ENCODE results near the gene THADA.
"Not testable (repeated sequence)": the region's sequence is repeated elsewhere in the genome, so short reads cannot be mapped to it uniquely, and the experiment has no call there.

THADA gene

DNA sequence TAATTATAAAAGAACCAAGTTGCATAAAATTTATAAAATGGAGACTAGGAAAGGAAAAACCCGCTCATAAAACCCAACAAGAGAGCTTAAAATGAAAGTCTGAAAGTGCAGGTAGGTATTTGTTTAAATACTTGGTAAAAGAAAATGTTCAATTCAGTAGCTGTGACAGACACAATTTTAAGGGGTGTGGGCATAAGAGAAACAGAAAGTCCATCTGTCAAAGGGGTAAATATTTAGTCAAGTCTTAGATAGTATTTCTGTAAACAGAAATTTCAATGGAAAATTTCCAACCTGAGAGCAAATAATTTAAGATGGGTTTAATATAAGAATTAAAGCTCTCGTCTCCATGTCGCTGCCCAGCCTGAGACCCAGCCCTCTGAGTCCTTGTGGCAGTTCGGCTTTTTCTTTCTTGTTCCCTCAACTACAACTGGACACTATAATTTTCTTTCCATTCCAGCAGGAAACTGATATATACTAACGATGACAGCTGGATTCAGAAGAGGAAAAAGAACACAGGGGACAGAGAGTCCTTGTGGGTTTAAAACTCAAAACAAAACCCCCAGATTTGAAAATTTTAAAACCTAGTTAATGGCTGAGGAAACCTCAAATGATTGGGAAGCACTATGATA, 281.4 kb downstream of the THADA start:
- no peak for DNase-seq

DNA sequence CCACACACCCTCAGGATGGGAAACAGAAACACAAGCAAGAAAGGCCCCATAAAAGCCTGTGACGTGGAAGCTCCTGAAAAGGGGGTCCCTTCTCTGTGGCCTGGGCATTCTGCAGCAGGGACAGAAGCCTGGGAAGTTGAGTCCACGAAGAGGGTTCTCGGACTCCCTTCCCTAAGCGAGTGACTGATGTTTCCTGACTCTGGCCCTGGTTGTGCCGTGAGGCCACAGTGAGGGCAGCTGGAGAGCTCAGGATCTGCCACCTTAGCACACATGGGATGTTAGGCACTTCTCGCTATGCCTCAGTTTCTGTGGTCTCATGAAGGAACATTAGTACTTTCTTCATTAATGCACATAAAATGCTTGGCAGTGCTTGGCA, 282.2 kb downstream of the THADA start:
- no peak for DNase-seq

DNA sequence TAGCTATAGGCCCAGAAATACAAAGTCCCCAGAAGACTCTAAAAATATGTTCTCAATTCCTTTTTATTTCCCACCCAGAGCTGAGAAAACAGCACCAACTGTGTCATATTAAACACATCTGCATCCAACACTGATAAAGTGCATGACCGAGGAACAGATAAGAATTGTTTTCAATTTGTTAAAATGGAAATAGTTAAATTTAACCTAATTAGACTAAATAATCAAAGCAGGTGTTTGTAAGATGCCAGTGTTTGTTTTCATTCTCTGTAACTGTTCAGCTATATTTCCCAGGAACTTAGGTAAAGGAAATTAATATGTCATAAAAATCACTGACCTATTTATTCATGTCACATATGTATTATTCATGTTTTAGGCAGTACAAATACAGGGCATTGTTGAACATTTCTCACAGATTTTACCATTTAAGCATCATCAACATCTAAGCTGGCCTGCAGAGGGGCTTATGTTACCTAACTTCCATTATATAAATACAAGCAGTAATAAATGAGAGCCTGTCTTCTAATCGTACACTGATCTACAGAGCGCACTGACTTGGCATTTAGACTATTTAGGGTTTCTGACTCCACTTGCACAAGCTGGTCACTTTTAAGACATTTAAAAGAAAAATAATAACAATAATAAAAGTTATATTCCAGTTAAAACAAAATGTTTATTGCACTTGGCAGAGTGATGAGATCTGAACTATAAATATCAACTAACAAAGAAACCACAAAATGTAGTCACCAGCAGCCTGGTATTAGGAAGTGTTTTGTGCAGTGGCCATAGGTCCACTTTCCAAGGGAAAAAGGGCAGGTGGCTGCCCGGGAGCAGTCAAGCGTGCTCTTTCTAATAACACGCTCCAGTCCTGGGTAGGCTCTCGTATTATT, 282.8 kb downstream of the THADA start:
- DNase-seq, result no peak

DNA sequence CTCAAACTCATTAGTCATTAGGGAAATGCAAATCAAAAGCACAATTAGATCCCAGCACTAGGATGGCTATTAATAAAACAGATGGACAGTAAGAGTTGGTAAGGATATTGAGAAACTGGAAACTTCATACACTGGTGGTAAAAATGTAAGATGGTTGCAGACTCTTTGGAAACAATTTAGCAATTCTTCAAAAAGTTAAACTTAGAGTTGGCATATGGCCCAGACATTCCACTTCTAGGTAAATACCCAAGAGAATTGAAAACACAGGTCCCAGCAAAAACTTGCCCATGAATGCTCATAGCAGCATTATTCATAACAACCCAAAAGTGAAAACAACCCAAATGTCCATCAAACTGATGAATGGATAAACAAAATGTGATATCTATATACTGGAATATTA, 284.6 kb downstream of the THADA start:
- DNase-seq, result no peak

DNA sequence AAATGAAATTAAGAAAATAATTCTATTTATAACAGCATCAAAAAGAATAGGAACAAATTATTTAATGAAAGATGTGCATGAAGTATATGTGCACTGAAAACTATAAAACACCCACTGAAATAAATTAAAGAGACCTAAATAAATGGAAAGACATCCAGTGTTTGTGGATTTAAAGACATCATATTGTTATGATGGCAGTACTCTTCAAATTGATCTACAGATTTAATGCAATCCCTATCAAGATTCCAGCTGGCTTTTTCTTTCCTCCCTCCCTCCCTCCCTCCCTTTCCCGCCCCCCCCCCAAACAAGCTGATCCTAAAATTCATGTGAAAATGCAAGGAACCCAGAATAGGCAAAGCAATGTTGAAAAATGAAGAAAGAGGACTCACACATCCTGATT, 285.9 kb downstream of the THADA start:
- no peak for DNase-seq

DNA sequence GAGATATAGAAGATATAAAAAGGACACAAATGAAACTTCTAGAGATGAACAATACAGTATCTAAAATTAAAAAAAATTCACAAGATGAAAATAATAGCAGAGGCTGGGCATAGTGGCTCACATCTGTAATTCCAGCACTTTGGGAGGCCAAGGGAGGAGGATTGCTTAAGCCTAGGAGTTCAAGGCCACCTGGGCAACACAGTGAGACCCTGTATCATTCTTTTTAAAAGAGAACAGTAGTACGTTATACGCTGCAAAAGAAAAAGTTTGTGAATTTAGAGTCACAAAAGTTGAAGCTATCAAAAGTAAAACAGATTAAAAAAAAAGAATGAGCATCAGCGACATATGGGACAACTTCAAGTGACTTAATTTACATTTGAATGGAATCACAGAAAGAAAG, 287.9 kb downstream of the THADA start:
- DNase-seq, result no peak

DNA sequence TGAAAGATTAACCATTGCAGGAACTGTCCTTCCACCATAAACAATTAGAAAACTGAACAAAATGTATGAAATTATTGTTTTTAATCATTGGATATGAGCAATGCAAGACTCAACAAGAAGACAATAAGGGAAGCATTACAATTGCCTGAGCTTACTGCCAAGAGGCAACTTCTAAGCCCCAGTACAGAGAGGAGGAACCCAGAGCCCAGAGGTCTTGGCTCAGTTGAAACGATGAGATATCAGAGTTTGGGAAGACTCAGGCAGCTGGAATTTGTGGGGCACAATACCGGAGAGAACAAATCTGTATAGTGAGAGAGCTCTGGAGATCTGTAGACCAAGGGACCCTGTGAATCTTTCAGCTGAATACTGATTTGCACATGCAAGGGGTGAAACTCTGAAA, 288.8 kb downstream of the THADA start:
- DNase-seq, result no peak

DNA sequence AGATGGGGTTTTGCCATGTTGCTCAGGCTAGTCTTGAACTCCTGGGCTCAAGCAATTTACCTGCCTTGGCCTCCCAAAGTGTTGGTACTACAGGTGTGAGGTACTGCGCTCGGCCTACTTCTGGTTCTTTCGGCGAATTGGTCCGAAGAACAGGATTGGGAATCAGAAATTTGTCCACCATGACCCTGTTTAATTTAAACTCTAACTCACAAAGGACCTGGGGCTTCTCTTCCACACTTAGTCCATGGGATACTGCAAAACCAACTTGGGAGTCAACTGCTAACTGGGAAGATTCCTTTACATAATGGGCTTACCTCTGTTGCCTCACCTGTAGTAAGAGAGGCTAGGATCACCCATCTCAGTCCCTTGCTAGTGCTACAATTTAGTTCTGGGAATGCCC, 289.6 kb downstream of the THADA start:
- no peak for DNase-seq

DNA sequence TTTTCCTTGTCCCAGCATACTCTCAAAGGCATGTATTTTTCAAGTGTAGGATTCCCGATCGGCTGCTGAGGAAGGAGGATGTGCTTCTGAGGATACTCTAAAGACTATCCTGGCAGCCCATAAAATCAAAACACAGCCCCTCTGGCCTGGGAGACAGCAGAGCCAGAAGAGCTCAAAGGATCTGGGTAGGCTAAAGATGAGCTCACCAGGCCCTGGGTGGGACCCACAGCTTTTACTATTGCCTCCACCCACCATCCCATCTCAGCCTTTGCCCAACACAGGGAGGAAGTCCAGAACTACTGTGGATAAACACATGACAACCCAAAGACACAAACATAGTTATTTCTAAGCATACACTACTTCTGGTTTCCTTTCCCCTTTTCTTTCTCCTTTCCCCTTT, 290.3 kb downstream of the THADA start:
- DNase-seq, result no peak

DNA sequence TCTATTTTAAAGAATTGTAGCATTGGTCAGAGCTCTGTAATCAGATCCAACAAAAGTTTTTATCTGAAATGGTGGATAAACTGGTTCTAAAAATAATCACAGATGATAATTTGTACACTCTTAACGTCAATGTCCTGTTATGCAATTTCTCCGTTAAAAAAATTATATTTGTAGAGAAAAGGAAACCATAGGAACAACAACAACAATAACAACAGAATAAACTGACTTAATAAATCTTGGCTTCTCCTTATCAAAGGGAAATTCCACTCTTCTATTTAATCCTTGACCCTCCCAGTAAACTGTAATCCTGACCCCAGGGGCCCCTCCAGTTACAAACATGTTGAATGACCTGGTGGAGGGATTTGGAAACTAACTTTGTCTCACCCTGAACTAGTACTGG, 290.8 kb downstream of the THADA start:
- DNase-seq, result no peak

DNA sequence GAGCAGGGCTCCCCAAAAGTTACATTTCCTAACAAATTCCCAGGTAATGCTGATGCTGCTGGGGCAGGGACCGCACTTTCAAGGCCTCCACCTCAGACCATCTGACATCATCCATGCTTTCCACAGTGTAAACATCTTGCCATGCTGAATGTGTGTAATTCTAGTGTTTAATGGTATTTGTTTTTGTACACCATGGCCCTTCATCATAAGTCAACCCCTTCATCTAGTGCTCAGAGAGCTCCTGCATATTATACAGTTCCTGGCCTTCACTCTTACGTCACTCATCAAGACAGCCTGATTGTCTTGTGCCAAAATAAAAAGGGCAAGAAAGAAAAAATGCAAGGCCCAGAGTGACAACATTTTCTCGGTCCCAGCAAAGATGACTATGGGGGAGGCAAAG, 291.9 kb downstream of the THADA start:
- DNase-seq, result no peak

DNA sequence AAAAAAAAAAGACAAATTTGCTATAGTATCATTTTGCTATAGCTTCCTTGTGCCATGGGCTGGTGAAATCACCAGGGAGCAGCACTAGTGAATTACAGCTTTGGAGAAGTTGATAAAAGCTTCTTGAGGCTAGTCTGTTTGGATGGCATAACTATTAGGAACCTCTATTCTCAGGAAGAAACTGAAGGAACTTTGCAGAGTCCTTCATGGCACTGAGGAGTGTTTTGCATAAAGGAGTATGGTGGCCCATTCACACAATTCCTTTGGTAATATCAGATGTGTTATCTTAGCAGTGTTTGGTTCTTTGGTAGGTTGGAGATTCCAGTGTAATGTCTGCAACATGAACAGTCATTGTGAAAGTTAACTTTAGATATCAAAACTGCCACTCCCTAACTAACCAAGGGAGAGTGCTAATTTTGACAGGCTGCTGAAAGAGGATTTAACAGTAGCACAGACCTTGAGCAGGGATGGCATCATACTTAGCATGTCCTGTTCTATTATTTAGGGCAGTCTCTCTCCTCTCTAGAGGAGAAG, 292.8 kb downstream of the THADA start:
- no peak for DNase-seq

DNA sequence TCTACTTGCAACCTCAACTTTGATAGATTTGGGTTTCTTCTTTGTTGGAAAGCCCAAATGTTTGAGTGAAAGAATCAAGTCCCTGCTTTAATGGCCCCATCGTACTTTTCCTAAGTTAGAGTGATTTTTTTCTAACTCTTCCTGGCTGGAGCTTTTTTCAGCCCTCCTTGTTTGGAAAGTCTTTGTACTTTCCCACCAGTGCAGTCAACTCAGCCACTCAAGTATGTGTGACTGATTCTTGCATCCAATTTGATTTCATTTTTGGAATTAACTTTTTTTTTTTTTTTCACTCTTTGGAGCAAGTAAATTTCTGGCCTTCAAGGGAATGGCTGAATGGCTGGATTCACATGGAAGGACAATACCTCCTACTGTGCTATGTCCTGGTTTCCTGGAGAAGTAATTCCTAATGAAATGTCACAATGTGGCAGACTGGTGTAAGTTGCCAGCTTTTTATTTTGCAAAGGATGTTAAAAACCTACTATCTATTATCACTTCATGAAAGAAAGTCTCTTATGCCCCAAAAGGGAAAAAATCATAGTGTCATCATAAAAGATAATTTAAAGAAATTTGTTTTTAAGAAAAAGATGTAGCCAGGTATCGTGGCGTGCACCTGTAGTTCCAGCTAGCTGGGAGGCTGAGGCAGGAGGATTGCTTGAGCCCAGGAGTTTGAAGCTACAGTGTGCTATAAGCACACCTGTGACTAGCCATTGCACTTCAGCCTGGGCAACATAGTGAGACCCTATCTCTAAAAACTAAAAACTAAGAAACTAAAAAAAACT, 293.5 kb downstream of the THADA start:
- no peak for DNase-seq

DNA sequence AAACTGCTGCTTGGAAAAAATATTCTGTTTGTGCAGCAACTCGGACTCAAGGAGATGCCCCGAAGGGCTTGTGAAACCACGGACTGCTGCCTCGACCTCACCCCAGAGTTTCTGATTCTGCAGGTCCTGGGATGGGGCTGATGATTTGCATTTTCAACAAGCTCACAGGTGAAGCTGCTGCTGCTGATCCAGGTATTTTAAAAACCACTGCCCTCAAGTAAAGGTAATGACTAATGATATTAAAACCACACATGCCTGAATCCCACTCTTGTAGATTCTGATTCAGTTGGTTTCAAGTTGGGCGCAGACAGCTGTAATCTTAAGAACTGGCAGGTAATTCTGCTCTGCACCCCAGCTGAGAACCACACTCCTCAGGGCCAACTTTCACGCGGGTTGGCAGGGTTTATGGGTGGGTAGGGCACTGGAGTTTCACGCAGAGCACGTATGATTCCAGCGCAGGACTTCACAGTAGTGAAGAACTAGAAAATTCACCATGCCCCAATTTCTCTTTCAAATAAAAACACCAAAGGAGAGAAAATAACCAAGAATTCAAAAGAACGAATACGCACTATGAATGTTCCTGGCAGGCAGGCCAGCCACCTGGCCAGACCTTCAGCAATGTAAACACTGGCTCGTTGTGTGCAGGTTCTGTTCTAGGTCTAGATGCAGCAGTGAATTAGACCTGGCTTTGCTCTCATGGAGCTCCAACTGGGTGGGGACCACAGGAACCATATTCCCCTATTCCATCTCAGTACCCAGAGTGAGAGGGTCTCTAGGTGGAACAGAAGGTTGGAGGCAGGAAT, 294.9 kb downstream of the THADA start:
- peak; percentile 56 for DNase-seq

DNA sequence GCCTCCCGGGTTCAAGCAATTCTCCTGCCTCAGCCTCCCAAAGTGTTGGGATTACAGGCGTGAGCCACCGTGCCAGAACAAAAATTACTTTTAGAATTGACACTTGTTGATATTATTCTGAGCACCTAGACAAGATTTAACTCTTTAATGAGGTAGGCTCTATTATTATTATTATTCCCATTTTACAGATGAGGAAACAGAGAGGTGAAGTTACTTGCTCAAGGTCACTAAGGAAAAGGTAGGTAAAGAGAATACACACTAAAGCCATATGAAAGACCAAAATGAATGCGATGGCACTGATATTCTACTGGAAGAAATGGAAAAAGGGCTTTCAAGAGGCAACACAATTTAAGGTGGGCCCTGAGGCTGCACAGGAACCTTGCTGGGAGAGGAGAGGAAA, 295.6 kb downstream of the THADA start:
- DNase-seq, result no peak

DNA sequence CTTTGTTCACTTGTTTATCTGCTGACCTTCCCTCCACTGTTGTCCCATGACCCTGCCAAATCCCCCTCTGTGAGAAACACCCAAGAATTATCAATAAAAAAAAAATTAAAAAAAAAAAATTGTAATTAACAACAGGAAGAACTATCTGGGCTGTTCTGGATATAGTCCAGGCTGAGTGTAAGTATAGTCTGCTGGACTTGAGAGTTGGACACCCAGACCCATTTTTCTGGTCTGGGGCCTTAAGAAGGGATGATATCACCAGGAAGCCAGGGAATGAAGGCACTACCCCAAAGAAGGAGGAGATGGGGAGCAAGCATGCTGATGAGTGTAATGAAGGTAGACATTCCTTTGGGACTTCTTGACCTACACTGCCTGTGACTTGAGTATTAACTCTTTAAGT, 297.3 kb downstream of the THADA start:
- no peak for DNase-seq

DNA sequence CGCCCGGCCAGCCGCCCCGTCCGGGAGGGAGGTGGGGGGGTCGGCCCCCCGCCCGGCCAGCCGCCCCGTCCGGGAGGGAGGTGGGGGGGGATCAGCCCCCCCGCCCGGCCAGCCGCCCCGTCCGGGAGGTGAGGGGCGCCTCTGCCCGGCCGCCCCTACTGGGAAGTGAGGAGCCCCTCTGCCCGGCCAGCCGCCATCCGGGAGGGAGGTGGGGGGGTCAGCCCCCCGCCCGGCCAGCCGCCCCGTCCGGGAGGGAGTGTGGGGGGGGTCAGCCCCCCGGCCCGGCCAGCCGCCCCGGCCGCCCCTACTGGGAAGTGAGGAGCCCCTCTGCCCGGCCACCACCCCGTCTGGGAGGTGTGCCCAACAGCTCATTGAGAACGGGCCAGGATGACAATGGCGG, 298.1 kb downstream of the THADA start:
- not testable (repeated sequence) for DNase-seq

DNA sequence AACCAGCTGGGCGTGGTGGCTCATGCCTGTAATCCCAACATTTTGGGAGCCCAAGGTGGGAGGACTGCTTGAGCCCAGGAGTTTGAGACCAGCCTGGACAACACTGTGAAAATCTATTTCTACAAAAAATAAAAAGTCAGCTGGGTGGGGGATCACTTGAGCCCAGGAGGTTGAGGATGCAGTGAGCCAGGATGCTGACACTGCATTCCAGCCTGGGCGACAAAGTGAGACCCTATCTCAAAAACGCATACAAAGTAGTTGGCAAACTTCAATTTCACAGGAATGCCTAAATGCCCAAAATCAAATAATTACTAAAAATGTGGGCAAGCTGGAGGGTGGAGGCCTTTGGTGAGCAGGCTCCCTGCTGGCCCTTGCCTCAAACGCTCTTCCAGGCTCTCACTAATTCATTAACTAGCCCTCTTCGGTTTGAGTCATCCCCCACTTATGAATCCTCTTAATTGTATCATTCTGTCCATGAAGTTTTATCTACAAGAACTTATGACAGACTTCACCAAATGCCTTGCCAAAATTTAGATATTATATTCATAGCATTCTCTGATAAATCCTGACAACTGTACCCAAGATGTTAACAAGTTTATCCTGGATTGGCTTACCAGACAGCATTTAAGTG, 300.8 kb downstream of the THADA start:
- DNase-seq, result no peak

DNA sequence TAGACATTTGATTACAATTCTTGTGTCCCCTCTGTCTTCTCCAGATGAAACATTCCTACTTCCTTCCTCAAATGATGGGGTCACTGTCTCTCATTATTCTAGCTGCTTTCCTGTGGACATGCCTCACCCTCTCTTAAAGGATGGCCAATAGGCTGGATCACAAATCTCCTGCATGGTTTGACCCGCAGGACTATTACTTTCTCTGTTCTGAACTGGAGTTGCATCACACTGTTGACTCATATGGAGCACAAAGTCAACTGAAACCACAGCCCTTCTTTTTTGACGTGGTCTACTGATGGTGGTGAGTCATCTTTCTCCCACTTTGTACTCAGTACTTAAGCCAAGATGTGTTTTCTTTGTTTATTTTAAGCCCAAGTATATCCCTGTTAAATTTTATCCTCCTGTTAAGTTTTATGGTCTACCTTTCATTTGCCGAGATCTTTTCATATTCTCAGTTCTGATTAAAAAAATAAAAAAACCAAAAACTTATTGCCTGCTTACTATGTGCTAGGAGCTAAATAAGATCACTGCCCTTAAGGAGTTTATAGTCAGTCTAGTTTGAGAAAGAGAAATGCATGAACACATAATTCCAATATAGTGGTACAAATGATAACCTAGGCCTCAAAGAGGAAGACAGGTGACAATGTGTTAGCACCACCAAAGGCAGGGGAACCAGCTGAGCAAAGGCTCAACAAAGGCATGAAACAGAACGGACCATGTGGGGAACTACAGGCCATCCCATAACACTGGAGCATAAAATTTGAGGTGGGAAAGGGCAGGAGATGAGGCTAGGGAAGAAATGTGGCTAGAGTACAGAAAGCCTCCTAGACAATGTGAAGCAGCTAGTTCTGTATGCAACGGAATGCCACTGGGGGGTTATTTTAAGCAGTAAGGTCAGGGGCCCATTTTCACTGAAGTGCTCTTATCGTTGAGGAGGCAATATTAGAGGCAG, 301.8 kb downstream of the THADA start:
- DNase-seq, result no peak

DNA sequence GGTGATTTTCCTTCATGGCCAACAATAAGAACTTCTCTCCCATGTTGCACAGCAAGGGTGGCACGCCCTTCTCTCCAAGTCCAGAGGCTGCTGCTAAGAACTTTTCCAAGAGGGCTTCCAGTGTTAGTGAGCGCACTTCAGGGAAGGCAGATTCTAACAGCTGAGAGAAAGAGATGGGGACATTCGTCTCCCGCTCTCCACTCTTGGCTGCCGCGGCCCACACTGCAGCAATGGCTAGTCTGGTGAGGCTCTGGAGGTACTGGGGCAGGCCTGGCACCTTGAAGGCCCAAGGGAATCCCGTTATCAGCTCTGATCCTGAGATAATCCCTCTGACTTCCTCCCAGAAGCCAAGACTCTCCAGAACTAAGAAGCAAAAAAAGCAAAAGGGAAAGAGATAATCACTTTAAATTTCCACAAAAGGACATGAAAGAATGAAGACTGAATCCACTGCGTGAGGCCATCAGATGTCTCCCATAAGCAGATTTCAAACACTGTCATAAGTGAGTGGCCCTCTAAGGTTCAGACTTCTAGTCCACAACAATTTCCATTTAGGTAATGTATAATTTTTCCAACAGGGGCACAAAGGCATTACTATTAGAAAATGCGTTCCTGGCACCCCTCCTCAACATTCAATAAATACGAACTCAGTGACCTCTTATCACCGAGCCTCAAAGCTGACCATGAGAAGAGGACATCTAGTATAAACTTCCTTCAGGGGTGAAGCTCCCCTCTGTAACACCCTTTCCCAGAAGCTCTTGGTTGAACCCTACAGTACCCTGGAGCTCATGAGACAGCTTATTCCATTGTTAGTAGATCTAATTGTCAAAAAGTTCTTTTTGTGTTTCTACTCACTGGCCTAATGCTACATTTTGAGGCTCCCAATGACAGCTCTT, 302.7 kb downstream of the THADA start:
- DNase-seq, result no peak
